HT-29 (cell line): ENCODE data around the gene SPTLC2. TPM values are rescaled to one million over a fixed set of nuclear protein-coding genes. Genes with fewer than 3 reads are reported as not detected.
A peak's percentile ranks its signal among the peaks of the same experiment; 100 is the strongest.

Experiments
- DNase-seq: peaks from one replicate; pipeline ENCODE4 v3.0.0-alpha.2; 2015; ENCODE audit warnings: low spot score
- small RNA-seq: library from RNA; depleted of rRNA; stranded (forward); fragments of <200 nt; gene quantifications from one replicate; pipeline ENCODE3, GENCODE V24; 2014
- total RNA-seq: library from RNA; depleted of rRNA; stranded (reverse); fragments of >200 nt; shearing (Covaris generic); gene quantifications from 2 replicates; pipeline ENCODE4 v1.2.3, GENCODE V29; 2014; rRNA removed

The SPTLC2 gene
- total RNA-seq, 1 experiment from 2014 or later: 28.0 TPM

DNA sequence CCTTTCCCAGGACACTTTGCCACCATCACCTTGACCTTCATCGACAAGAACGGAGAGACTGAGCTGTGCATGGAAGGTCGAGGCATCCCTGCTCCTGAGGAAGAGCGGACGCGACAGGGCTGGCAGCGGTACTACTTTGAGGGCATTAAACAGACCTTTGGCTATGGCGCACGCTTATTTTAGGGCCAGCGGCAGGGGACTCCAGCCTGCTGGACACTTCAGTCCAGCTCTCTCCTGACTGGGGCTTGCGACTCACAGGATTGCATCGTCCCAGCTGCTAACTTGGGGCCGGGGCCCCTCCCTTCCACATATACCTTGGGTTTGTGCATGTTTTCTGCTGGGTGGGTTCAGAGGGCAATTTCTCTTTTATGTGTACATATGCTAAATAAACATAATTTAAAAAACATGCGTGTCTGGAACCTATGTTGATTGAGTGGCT is 147.4 kb downstream of the SPTLC2 start:
- DNase-seq: no peak

- DNase-seq: no peak
These were observed 148.6 kb downstream of the SPTLC2 start for GRCh38 chr14:77467801-77468200.

DNA sequence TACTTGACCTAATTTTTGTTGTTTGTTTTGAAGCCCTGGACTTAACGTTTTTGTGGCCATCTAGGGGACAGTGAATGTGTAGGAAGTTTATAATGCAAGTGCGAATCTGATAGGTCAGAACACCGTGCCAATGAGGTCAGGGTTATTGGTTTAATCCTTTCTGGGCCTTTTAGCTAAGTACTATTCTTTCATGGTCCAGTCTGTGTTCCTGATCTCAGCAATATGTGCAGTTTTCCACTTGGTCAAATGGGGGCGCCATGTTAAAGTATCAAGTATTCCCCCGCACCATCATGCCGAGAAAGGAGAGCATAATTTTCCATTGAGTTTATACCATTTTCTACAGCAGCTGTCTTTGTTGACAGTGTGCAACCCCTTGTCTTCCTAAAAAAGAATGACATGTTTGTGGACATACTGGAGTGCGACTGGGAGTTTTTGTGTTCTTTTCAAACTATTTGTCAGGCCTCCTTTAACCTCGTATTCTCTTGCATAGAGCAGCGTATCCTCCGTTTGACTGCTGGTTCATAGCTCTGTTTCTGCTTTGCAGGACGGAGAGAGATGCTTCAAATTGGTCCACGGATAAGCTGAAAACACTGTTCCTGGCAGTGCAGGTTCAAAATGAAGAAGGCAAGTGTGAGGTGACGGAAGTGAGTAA is 157.2 kb downstream of the SPTLC2 start:
- DNase-seq: peak; percentile 79

DNA sequence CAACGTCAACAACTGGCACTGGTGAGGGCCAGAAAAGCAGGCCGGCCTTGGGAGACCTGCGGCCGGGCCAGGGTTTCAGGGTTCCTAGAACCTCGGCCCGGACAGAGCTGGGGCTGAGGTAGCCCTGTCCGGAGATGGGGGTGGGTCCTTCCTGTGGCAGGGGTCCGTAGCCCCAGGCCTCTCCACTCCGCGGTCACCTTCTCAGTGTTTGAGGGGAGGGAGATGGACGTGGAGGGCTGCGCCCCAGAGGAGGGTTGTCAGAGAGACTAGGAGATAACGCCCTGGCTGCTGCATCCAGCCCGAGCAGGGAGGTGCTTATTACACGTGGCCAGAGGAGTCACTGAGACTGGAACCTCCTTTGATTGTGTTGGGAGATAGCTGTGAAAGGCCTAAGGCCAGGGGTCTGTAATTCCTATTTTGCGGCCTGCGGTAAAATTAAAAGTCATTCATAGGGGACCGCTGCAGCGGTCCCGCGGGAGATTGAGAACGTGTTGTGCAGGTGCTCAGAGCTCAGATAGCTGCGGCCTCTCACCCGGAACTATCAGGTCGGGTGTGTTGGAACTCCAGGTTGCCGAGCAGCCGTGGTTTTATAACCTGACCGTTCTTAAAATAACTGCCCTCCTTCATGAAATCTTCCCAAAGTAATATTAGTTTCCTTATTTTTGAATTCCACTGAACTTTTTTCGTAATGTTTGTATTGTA is 158.0 kb downstream of the SPTLC2 start:
- DNase-seq: peak; percentile 55

GRCh38 chr14:77457522-77458248 is 158.8 kb downstream of the SPTLC2 start, which contains the start of the genes AHSA1 and VIPAS39:
Gene AHSA1 (plus strand): TSS chr14:77458093. CDS start chr14:77458190, 97 bp downstream.
Gene VIPAS39 (minus strand): TSS chr14:77457601. CDS start chr14:77454102, 3,499 bp downstream.
- peak; percentile 95 for DNase-seq

GRCh38 chr14:77457115-77457521 is 159.3 kb downstream of the SPTLC2 start:
- DNase-seq: no peak

Small RNA genes within 50 kb of the gene (small RNA-seq; reads per million reads assigned to genes)
- gene COX6CP11 (not detected), gene RF00404 (not detected), gene RN7SL587P (not detected)

Other genes starting within 250 kb of the SPTLC2 start
- gene TMED8, start 239.5 kb downstream of the SPTLC2 start, total RNA-seq: 2.9 and 3.1 TPM in 2 replicates
- 0.20 and 0.23 TPM in 2 replicates for gene SAMD15, start 239.3 kb downstream of the SPTLC2 start, total RNA-seq
- gene NOXRED1, start 193.1 kb downstream of the SPTLC2 start, total RNA-seq: not detected in 2 replicates
- 6.3 and 6.6 TPM in 2 replicates for gene VIPAS39, start 159.0 kb downstream of the SPTLC2 start, total RNA-seq
- 118 and 124 TPM in 2 replicates for gene AHSA1, start 158.5 kb downstream of the SPTLC2 start, total RNA-seq
- gene ISM2, start 117.8 kb downstream of the SPTLC2 start, total RNA-seq: not detected in 2 replicates
- gene ALKBH1, start 91.4 kb upstream of the SPTLC2 start, total RNA-seq: 4.2 and 4.6 TPM in 2 replicates
- 264 and 331 TPM in 2 replicates for gene SLIRP, start 91.5 kb upstream of the SPTLC2 start, total RNA-seq
- gene SNW1, start 144.5 kb upstream of the SPTLC2 start, total RNA-seq: 22.5 and 24.7 TPM in 2 replicates
- 3.7 and 4.3 TPM in 2 replicates for gene ADCK1, start 183.5 kb upstream of the SPTLC2 start, total RNA-seq